ENCODE data around the gene HAT1.

- no peak for TF ChIP-seq FOXP1 (CRISPR knock-in tag; IDR thresholded peaks at IDR 0.05; ENCODE audit: borderline replicate concordance)
- TF ChIP-seq ARID4B (CRISPR knock-in tag; IDR thresholded peaks at IDR 0.05; ENCODE audit: borderline replicate concordance): no peak
- TF ChIP-seq MAX (CRISPR knock-in tag; IDR thresholded peaks at IDR 0.05): no peak
- no peak for TF ChIP-seq NR1H2 (CRISPR knock-in tag; IDR thresholded peaks at IDR 0.05)
- no peak for TF ChIP-seq CTCF (IDR thresholded peaks at IDR 0.05)
- no peak for TF ChIP-seq E2F4 (CRISPR knock-in tag; IDR thresholded peaks at IDR 0.05; ENCODE audit: borderline replicate concordance, low read depth)
- no peak for TF ChIP-seq E2F1 (CRISPR knock-in tag; IDR thresholded peaks at IDR 0.05)
- no peak for TF ChIP-seq CREM (CRISPR knock-in tag; IDR thresholded peaks at IDR 0.05)
- no peak for TF ChIP-seq ATF1 (CRISPR knock-in tag; IDR thresholded peaks at IDR 0.05)
- no peak for TF ChIP-seq FOXP4 (CRISPR knock-in tag; IDR thresholded peaks at IDR 0.05)
- no peak for TF ChIP-seq ATF2 (CRISPR knock-in tag; IDR thresholded peaks at IDR 0.05; ENCODE audit: borderline replicate concordance, low read depth)
Observed at GRCh38 chr2:171957061-171957460, 34.8 kb downstream of the HAT1 start.

Data from WTC11 (cell line).